CD4-positive, alpha-beta T cell treated with Interleukin-4 for 1 hour (primary cell): ENCODE measurements around the gene AOPEP.
"Not testable (repeated sequence)": the region's sequence is repeated elsewhere in the genome, so short reads cannot be mapped to it uniquely, and the experiment has no call there.

Source experiments
- DNase-seq, 2 donors: peaks; one replicate each; pipeline ENCODE4 v3.0.0-alpha.2; 2020 to 2022

Gene AOPEP

GRCh38 chr9:94921656-94922055 is 195.2 kb downstream of the AOPEP start:
- no peak for DNase-seq

GRCh38 chr9:94922098-94922607 is 195.7 kb downstream of the AOPEP start:
- DNase-seq = no peak

GRCh38 chr9:94922691-94923107 is 196.2 kb downstream of the AOPEP start:
- DNase-seq = no peak

GRCh38 chr9:94923326-94924089 is 197.0 kb downstream of the AOPEP start:
- DNase-seq = no peak

DNA sequence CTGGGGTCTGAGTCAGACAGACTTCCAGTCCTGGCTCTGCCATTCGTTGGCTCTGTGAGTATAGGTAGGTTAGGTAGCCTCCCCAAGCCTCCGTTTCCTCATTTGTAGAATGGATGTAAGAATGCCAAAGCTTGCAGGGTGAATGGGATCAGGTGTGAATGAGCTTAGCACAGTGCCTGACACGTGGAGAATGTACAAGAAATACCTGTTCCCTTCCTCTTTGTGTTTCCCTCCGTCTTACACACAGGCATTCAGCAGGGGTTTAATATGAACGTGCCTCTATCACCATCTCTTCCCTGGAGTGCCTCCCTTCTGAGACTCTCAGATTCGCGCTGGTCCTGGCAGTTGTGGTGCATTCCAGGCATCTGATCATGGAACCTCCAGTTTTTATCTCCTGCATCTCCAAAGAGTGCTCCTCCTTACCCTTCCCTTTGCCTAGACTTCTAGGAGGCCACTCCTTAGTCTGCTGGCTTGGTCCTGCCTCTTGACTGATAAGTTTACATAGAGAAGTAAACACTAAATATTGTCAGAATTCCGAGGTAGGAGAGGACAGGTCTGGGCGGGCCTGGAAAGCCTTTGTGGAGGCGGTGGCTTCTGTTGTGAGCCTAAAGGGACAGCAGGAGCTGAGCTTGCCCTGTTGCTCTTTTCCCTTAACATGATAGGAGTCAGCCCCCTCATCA is 199.4 kb downstream of the AOPEP start:
- DNase-seq = no peak

DNA sequence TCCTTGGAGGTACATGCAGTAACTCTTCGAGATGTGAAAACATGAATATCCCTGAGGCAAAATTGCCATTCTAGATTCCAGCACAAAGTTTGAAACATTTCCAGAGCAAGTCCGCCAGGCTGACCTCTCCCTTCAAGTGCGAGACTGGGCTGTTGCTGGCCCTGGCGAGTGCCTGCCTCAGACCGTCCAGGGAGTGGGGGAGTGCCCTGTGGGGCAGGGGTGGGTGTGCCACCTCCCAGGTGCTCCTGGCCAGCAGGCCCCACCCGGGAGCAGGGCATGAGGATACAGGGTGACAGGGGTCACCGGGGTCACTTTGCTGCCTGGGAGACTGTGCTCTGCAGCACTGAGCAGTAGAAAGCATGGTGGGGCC is 199.9 kb downstream of the AOPEP start:
- DNase-seq = no peak

- DNase-seq = no peak
These were observed 200.7 kb downstream of the AOPEP start for GRCh38 chr9:94927048-94927761.

DNA sequence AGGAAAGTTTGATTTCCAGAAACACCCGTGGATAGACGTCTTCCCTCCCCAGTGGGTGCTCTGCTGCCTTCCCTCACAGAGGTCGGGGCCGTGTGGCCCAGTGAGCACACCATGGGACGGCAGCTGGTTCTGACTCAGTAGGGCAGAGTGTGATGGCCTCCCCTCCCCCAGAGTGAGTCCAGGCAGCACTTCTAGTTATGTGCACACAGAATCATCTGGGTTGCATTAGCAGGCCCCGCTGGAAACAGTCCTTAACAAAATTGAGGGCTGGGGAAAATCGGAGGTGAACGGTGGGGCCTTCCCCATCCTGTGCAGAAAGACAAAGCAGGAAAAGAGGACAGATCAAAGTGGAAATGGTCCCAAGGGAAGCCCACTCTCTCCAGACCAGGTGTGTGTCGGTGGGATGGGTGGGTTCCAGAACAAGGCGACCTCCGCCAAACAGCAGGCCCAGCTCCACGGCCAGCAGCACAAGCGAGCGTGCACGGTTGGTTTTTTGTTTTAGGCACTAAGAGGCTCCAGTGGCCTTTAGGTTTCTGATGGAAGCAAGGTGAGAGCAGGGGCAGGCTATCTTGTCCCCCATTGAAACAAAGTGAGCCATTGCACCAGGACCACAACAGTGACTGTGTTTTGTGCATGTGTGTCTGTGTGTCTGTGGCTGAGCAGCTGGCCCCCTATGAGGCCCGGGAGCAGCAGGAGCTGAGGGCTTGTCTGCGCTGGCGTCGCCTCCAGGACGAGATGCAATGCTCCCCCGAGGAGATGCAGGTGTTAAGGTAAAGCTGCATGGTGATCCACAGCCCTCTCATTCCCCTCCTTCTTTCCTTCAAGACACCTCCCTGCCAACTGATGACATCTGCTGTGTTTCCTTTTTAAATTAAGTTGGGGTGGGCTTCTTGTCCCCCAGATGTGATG is 201.5 kb downstream of the AOPEP start:
- no peak for DNase-seq

GRCh38 chr9:94928691-94929368 is 202.3 kb downstream of the AOPEP start:
- DNase-seq = no peak

GRCh38 chr9:94929369-94929756 is 202.9 kb downstream of the AOPEP start:
- DNase-seq = no peak

GRCh38 chr9:94931036-94931633 is 204.6 kb downstream of the AOPEP start:
- DNase-seq = no peak

DNA sequence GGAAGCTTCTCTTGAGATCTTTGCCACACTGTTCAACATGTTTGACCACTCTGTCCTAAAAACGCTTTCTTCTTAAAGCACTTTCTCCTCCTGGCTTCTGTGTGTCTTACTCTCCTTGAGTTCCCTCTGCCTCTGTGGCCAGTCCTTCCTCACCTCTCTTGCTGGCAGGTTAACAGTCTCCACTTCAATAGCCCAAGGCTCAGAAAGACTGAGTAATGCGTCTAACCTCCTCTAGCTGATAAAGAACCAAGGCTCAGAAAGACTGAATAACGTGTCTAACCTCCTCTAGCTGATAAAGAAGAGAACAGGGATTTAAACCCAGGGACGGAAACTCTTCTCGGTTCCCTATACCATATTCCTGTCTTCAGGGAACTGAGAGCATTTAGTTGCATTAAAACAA is 205.2 kb downstream of the AOPEP start:
- no peak for DNase-seq

- no peak for DNase-seq
These were observed 206.4 kb downstream of the AOPEP start for GRCh38 chr9:94932652-94933510.

DNA sequence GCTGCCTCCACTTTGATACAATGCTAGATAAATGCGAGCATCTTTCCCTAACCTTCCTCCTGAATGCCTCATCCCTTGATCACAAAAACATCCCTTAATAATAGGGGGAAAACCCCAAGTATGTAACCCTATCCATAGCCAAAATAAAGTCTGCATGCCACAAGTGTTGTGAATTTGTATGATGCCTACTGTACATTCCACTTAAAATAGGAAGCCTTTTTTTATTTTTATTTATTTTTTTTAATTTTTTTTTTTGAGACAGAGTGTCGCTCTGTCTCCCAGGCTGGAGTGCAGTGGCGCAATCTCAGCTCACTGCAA is 207.0 kb downstream of the AOPEP start:
- no peak for DNase-seq

DNA sequence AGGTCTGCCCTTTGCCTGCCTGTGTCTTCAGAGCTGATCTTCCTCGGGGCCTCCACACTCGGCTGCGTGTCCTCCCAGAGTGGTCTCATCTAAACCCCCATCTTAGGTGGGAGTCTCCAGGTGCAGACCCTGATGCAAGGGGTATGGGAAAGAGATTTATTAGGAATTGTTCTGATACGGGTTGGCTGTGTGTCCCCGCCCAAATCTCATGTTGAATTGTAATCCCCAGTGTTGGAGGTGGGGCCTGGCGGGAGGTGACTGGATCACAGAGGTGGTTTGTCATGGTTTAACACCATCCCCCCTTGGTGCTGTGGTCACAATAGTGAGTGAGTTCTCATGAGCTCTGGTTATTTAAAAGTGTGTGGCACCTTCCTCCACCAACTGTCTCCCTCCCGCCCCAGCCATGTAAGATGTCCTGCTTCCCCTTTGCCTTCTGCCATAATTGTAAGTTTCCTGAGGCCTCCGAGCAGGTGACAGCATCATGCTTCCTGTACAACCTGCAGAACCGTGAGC is 208.4 kb downstream of the AOPEP start:
- DNase-seq = no peak

- DNase-seq = no peak
These were observed 208.9 kb downstream of the AOPEP start for GRCh38 chr9:94935396-94935795.

DNA sequence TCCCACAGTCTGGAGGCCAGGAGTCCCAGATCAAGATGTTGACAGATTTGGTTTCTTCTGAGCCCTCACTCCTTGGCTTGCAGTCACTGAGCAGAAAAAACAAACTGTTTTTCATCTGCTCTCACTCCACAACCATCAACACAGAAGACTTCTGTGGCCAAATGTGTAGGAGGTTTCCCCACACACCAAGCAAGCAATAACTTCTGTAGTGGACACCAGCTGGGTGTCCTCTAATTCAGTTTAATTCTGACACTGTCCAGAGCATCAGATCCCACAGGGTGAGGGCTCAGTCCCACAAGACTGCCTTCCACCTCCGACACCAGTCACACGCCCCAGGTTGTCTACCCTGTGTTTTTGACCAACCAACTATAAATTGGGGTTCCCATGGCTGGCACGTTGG is 209.9 kb downstream of the AOPEP start:
- DNase-seq = no peak

- no peak for DNase-seq
These were observed 210.9 kb downstream of the AOPEP start for GRCh38 chr9:94937214-94937903.

DNA sequence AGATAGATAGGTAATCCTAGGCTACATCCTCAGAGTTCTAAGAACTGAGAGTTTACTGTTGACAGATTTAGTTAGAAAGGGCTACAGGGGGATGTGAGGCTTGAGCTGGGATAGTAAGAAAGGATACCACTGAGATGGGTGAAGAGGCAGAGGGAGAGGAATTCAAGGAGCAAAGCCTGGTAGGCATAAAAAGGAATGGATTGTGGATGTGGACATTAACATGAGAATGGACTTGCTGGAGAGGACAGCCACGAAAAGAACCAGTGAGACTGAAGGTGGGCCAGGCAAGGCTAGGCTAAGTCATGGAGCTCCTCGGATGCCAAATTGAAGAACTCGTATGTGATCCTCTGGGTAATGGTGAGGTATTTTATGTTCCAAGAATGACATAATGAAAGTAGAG is 211.9 kb downstream of the AOPEP start:
- no peak for DNase-seq

GRCh38 chr9:94940296-94940695 is 213.8 kb downstream of the AOPEP start:
- not testable (repeated sequence) for DNase-seq
